Fibroblast of mammary gland (primary cell): Measurements from ENCODE around the gene RTP1.

Experiments
- DNase-seq: peaks from one replicate; pipeline ENCODE4 v3.0.0-alpha.2; 2010; ENCODE audit warnings: low read depth
- H3K4me3 ChIP-seq: 2 replicates; pipeline ENCODE4 v1.5.1; 2011; ENCODE audit warnings: low read depth, mild to moderate bottlenecking, low read length, moderate library complexity; ENCODE audit not compliant: control insufficient read depth
- TF ChIP-seq, protein P1 (sequence below): conservative IDR thresholded peaks from 2 replicates; pipeline ENCODE4 v1.5.1; 2011; ENCODE audit warnings: low read depth, low read length, inconsistent platforms; ENCODE audit not compliant: control insufficient read depth, insufficient read depth

The RTP1 gene

GRCh38 chr3:187183903-187184302, 13.4 kb upstream of the RTP1 start:
- DNase-seq, result peak; percentile 26
- TF ChIP-seq, protein P1, sequence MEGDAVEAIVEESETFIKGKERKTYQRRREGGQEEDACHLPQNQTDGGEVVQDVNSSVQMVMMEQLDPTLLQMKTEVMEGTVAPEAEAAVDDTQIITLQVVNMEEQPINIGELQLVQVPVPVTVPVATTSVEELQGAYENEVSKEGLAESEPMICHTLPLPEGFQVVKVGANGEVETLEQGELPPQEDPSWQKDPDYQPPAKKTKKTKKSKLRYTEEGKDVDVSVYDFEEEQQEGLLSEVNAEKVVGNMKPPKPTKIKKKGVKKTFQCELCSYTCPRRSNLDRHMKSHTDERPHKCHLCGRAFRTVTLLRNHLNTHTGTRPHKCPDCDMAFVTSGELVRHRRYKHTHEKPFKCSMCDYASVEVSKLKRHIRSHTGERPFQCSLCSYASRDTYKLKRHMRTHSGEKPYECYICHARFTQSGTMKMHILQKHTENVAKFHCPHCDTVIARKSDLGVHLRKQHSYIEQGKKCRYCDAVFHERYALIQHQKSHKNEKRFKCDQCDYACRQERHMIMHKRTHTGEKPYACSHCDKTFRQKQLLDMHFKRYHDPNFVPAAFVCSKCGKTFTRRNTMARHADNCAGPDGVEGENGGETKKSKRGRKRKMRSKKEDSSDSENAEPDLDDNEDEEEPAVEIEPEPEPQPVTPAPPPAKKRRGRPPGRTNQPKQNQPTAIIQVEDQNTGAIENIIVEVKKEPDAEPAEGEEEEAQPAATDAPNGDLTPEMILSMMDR, result no peak

DNA sequence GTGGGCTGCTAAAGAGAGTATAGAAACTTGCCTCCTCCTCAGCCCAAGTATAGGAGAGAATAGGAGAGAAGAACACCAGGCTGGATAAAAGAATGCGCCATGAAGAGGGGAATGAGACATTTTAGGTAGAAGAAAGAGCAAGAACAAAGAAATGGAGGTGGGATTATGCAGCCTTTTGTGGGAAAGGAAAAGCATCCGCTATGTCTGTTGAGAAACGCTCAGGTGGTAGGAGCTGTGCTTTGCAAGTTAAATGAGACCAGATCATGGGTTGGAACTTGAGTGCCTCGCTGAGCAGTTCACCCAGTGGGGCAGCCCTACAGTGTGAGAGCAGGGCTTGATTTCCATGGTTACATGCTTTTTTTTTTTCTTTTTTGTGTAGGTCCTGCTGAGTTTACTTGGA, 11.5 kb upstream of the RTP1 start:
- no peak for DNase-seq
- TF ChIP-seq, protein P1, result no peak
- H3K4me3 ChIP-seq, result no peak overlapping the region

More at GRCh38 chr3:187183903-187184302, 13.4 kb upstream of the RTP1 start:
- H3K4me3 ChIP-seq, result no peak overlapping the region

DNA sequence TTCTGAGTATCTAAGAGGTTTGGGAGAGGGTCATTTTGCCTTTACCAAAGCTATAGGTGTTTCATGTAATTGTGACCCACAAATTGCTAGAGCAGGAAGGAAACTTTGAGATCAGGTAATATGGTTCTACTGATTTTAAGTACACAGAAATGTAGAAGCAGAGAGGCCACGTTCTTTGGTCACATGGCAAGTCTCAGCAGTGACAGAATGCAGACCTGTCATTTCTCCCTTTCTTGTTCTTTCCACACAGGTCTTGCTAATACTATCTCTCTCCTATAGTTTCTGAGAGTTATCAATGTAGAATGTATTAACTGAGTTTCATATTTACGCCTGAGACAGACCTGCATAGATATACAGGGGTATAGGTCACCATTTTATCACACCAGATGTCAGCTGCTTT, 10.9 kb upstream of the RTP1 start:
- H3K4me3 ChIP-seq, result no peak overlapping the region
- TF ChIP-seq, protein P1, result no peak
- DNase-seq, result no peak

DNA sequence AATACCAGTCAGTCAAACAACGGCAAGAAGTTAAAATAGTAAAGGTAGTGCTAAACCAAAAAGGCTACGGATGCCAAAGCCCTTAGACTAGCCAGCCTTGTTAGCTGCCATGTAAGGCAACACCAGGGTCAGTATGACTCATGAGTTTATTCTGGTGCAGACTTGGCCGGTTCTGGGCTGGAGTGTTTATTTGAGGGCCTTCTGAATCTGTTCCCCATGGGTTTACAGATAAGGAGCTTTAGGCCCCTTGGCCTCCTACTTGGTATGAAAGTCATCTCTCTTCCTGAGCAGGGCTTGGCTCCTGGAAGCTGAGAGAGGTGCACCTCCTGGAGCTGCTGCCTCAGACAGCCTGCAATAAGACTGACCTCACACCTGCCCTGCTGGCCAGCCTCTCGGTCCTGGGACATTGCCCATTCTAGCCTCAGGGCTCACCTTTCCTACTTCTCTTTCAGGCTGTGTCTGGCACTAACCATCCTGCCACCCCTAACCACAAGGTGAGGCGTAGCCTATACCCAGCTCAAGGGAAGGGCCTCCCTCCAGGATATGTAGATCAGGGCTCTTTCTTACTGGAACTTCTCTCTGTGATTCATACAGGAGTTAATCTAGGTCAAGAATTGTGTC, 10.4 kb upstream of the RTP1 start:
- H3K4me3 ChIP-seq, result no peak overlapping the region
- DNase-seq, result peak; percentile 81
- TF ChIP-seq, protein P1, result no peak

DNA sequence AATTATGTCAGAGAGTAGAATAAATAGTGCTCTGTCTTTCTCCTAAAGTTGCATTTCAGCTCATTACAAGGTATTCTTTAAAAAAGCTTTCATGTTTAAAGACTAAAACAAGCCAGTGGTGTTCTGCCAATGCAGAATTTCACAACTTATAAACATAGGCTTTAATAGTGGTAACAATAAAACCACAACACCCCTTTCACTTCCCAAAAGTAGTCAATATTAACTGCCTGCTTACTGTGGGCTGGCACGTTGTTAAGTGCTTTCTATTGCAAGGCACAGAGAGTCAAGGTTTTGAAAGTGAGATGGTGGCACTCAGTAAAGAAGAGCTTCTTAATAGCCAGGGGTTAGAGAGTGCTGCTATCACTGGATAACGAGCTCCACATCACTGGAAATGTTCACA, 8.4 kb upstream of the RTP1 start:
- TF ChIP-seq, protein P1, result no peak
- no peak for DNase-seq
- H3K4me3 ChIP-seq, result no peak overlapping the region

DNA sequence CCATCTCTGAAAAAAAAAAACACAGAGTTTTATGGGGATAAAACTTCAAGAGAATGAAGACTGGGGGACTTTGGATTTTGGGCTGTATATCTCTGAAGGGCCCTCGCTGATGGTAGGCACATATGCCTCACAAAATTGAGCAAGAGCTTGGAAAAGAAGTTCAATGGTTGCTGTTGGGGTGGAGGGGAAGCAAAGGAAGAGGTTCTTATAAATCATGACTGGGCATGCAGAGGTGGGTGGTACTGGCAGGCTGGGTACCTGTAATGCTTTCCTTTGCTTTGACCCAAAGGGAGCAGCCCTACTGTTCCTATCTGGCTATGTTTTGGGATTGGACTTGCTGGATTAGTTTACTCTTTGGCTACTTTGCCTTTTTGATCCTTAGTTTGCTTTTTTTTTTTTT, 6.0 kb upstream of the RTP1 start:
- no peak overlapping the region for H3K4me3 ChIP-seq
- DNase-seq, result no peak
- TF ChIP-seq, protein P1, result no peak

DNA sequence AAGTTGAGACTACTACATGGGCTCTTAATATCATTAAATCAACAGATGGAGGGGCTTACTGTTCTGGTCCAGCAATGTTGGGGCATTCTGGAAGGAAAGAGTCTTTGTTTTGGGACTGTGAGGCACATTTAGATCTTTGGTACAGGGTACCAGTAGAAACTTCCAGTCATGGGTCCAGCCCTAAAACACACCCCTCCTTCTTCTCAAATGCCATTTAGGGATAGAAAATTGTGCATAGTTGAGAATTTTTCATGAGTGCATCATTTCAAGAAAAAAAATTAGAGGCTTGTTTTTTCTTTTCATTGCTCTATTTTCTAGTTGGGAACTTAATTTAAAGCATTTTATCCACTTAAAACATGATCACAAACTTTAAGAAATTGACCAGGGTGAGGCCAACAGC, 4.1 kb upstream of the RTP1 start:
- no peak for DNase-seq
- TF ChIP-seq, protein P1, result no peak
- H3K4me3 ChIP-seq, result no peak overlapping the region
